HEK293 (cell line): ENCODE measurements around the gene EPOP.
"Not testable (repeated sequence)": the region's sequence is repeated elsewhere in the genome, so short reads cannot be mapped to it uniquely, and the experiment has no call there.

Source experiments
- CTCF ChIA-PET: fragments of 350-600 bp; formaldehyde crosslinking; extraction: SDS; loops from one replicate; lab custom pipeline; 2021; ENCODE audit warnings: antibody characterized with exemption; lab: Yijun Ruan, JAX
- POLR2A ChIA-PET: fragments of 300-600 bp; formaldehyde crosslinking; extraction: SDS; loops from one replicate; lab custom pipeline; 2020; ENCODE audit warnings: antibody characterized with exemption, inconsistent platforms; lab: Yijun Ruan, JAX
- H3K27ac ChIP-seq: fragments of 200-500 bp; sonication (Bioruptor generic); 2 replicates; pipeline ENCODE4 v1.5.1; 2014; ENCODE audit warnings: low read depth, low read length, control low read depth, inconsistent platforms; ENCODE audit errors: extremely low read depth
- H3K36me3 ChIP-seq, 2 experiments: fragments of 200-500 bp in 1 of 2; sonication (Bioruptor generic) in 1 of 2; 1 replicate in 1 of 2; 2 replicates in 1 of 2; pipeline ENCODE4 v1.5.1; 2014 to 2017; ENCODE audit warnings: inconsistent platforms in 2 of 2, low read length in 2 of 2; ENCODE audit not compliant: control insufficient read depth in 2 of 2, insufficient read depth in 1 of 2
- H3K4me1 ChIP-seq: fragments of 200-500 bp; sonication (Bioruptor generic); 2 replicates; pipeline ENCODE4 v1.5.1; 2014; ENCODE audit warnings: mild to moderate bottlenecking, low read length, inconsistent platforms; ENCODE audit not compliant: control insufficient read depth, insufficient read depth
- H3K4me3 ChIP-seq: 2 replicates; pipeline ENCODE4 v1.5.1; 2011; ENCODE audit warnings: low read depth, mild to moderate bottlenecking, control low read depth, low read length, moderate library complexity
- H3K9me3 ChIP-seq: fragments of 200-500 bp; sonication (Bioruptor generic); 2 replicates; pipeline ENCODE4 v1.5.1; 2014; ENCODE audit warnings: low read depth, low read length, inconsistent platforms; ENCODE audit not compliant: control insufficient read depth, insufficient read depth
- EGR2 ChIP-seq: fragments of 450-650 bp; formaldehyde crosslinking; IDR thresholded peaks from 2 replicates; pipeline ENCODE4 v1.5.1; 2016; ENCODE audit warnings: low read depth, missing biosample characterization, missing genetic modification characterization
- KLF8 ChIP-seq: fragments of 450-650 bp; formaldehyde crosslinking; IDR thresholded peaks from 2 replicates; pipeline ENCODE4 v1.5.1; 2016; ENCODE audit warnings: missing biosample characterization, missing genetic modification characterization
- PRDM1 ChIP-seq: fragments of 450-650 bp; formaldehyde crosslinking; IDR thresholded peaks from 2 replicates; pipeline ENCODE4; 2016; ENCODE audit warnings: missing biosample characterization, missing genetic modification characterization
- SP2 ChIP-seq: fragments of 450-650 bp; formaldehyde crosslinking; IDR thresholded peaks from 2 replicates; pipeline ENCODE4 v1.5.1; 2016; ENCODE audit warnings: missing biosample characterization, missing genetic modification characterization
- SP3 ChIP-seq: fragments of 450-650 bp; formaldehyde crosslinking; IDR thresholded peaks from 2 replicates; pipeline ENCODE4 v1.5.1; 2016; ENCODE audit warnings: missing biosample characterization, missing genetic modification characterization
- ZFHX2 ChIP-seq: fragments of 450-650 bp; formaldehyde crosslinking; conservative IDR thresholded peaks from 2 replicates; pipeline ENCODE4 v1.5.1; 2016; ENCODE audit warnings: missing biosample characterization, missing genetic modification characterization
- ZNF121 ChIP-seq: fragments of 450-650 bp; formaldehyde crosslinking; IDR thresholded peaks from 2 replicates; pipeline ENCODE4 v1.5.1; 2016; ENCODE audit warnings: missing biosample characterization, missing genetic modification characterization
- ZNF274 ChIP-seq, 2 experiments: fragments of 200-500 bp in 1 of 2; fragments of 450-650 bp in 1 of 2; sonication (Bioruptor generic) in 1 of 2; formaldehyde crosslinking in 1 of 2; IDR thresholded peaks; 2 replicates each; pipeline versions ENCODE4 v1.5.1 to v1.6.1; 2014 to 2016; ENCODE audit warnings: borderline replicate concordance in 1 of 2, inconsistent platforms in 1 of 2, low read length in 1 of 2, missing biosample characterization in 1 of 2, missing genetic modification characterization in 1 of 2
- ZNF426 ChIP-seq: fragments of 450-650 bp; formaldehyde crosslinking; IDR thresholded peaks from 2 replicates; pipeline ENCODE4 v1.5.1; 2017; ENCODE audit warnings: missing biosample characterization, missing genetic modification characterization, mild to moderate bottlenecking, inconsistent platforms, moderate library complexity
- ZNF555 ChIP-seq: fragments of 450-650 bp; formaldehyde crosslinking; conservative IDR thresholded peaks from 2 replicates; pipeline ENCODE4 v1.5.1; 2017; ENCODE audit warnings: missing biosample characterization, mild to moderate bottlenecking, missing genetic modification characterization, inconsistent platforms
- ZNF561 ChIP-seq: fragments of 450-650 bp; IDR thresholded peaks from 2 replicates; pipeline ENCODE4 v1.5.1; 2018; ENCODE audit warnings: missing biosample characterization, missing genetic modification characterization, borderline replicate concordance
- ZNF658 ChIP-seq: fragments of 450-650 bp; formaldehyde crosslinking; IDR thresholded peaks from 2 replicates; pipeline ENCODE4; 2016; ENCODE audit warnings: missing biosample characterization, missing genetic modification characterization
- TF ChIP-seq, protein P1 (sequence below): fragments of 450-650 bp; formaldehyde crosslinking; IDR thresholded peaks from 2 replicates; pipeline ENCODE4 v1.5.1; 2016; ENCODE audit warnings: missing biosample characterization, missing genetic modification characterization
- TF ChIP-seq, protein P2 (sequence below): fragments of 450-650 bp; formaldehyde crosslinking; IDR thresholded peaks from 2 replicates; pipeline ENCODE4 v1.5.1; 2016; ENCODE audit warnings: missing biosample characterization, missing genetic modification characterization
- TF ChIP-seq, protein P3 (sequence below): fragments of 450-650 bp; formaldehyde crosslinking; IDR thresholded peaks from 2 replicates; pipeline ENCODE4 v1.5.1; 2017; ENCODE audit warnings: missing biosample characterization, mild to moderate bottlenecking, missing genetic modification characterization, moderate library complexity
- TF ChIP-seq, protein P4 (sequence below): fragments of 450-650 bp; IDR thresholded peaks from 2 replicates; pipeline ENCODE4 v1.5.1; 2018; ENCODE audit warnings: missing biosample characterization, missing genetic modification characterization

The EPOP gene

DNA sequence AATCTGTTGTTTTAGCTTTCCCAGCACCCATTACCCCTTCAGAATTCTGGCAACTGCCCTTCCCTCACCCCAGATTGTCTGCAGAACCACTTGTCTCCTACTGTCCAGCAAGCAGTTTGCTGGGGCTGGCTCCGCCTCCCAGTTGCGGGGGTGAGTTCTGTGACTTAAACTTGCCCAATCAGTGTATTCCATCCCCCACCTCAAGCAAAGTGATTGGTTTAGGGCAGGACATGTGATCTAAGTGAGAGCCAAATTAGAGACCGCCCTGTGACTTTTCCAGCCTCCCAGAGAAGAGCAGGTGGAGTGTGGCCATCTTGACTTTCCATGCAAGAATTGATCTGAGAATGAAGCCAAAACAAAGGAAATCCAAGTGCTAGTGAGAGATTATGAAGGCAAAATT is 46.3 kb downstream of the EPOP start:
- no peak overlapping the region for H3K4me3 ChIP-seq
- no peaks in the 10 kb centered on the region for H3K4me1 ChIP-seq
- no peaks in the 10 kb centered on the region for H3K36me3 ChIP-seq
- TF ChIP-seq KLF8, result no peak
- 0 out of 2 replicates have a peak, but pooled peaks have one; percentile 32 for TF ChIP-seq SP3 (tag by site-specific recombination)
- TF ChIP-seq ZNF555 (tag by site-specific recombination), result no peak
- no peak for TF ChIP-seq ZNF658 (tag by site-specific recombination)
- TF ChIP-seq SP2 (tag by site-specific recombination), result 0 out of 2 replicates have a peak, but pooled peaks have one; percentile 29
- TF ChIP-seq, protein P1, sequence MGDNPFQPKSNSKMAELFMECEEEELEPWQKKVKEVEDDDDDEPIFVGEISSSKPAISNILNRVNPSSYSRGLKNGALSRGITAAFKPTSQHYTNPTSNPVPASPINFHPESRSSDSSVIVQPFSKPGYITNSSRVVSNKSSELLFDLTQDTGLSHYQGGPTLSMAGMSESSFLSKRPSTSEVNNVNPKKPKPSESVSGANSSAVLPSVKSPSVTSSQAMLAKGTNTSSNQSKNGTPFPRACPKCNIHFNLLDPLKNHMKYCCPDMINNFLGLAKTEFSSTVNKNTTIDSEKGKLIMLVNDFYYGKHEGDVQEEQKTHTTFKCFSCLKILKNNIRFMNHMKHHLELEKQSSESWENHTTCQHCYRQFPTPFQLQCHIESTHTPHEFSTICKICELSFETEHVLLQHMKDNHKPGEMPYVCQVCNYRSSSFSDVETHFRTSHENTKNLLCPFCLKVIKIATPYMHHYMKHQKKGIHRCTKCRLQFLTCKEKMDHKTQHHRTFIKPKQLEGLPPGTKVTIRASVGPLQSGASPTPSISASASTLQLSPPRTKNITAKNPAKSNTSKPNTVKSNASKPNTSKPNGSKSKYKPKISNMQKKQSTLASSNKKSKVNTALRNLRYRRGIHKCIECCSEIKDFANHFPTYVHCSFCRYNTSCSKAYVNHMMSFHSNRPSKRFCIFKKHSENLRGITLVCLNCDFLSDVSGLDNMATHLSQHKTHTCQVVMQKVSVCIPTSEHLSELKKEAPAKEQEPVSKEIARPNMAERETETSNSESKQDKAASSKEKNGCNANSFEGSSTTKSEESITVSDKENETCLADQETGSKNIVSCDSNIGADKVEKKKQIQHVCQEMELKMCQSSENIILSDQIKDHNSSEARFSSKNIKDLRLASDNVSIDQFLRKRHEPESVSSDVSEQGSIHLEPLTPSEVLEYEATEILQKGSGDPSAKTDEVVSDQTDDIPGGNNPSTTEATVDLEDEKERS (tag by site-specific recombination), result no peak
- H3K9me3 ChIP-seq, result no peaks in the 10 kb centered on the region
- ChIA-PET POLR2A (no interaction called here), CTCF (interaction anchor here (1.0 to 1.2 kb wide), 3 partner anchors 35 to 39 kb away, joined by 3 to 5 read pairs (median 3); no protein-coding TSS in a partner anchor)
- no peak overlapping the region for H3K27ac ChIP-seq

DNA sequence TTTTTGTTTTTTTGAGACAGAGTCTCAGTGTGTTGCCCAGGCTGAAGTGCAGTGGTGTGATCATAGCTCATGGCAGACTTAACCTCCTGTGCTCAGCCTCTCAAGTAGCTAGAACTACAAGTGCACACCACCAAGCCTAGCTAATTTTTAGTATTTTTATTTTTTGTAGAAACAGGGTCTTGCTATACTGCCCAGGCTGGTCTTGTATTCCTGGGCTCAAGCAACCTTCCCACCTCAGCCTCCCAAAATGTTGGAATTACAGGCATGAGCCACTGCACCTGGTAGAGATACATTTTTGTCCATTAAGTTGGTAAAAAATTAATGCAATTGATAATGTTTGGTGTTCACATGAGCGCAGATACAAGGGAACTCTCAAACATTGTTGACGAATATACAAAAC is 46.8 kb downstream of the EPOP start:
- Histone ChIP-seq H3K9me3 (no peaks in the 10 kb centered on the region), H3K36me3 (no peaks in the 10 kb centered on the region), H3K4me3 (no peak overlapping the region), H3K27ac (no peak overlapping the region), H3K4me1 (no peaks in the 10 kb centered on the region)
- TF ChIP-seq ZNF121 (peak; percentile 79), ZNF274 (IDR thresholded peaks at IDR 0.05; ENCODE audit: low read length) (no peak), ZNF274 (tag by site-specific recombination; IDR thresholded peaks at IDR 0.05; ENCODE audit: borderline replicate concordance) (no peak)
- ChIA-PET CTCF (interaction anchor here (1.0 to 1.2 kb wide), 2 partner anchors 35 to 39 kb away, joined by 3 to 5 read pairs; no protein-coding TSS in a partner anchor), POLR2A (no interaction called here)

DNA sequence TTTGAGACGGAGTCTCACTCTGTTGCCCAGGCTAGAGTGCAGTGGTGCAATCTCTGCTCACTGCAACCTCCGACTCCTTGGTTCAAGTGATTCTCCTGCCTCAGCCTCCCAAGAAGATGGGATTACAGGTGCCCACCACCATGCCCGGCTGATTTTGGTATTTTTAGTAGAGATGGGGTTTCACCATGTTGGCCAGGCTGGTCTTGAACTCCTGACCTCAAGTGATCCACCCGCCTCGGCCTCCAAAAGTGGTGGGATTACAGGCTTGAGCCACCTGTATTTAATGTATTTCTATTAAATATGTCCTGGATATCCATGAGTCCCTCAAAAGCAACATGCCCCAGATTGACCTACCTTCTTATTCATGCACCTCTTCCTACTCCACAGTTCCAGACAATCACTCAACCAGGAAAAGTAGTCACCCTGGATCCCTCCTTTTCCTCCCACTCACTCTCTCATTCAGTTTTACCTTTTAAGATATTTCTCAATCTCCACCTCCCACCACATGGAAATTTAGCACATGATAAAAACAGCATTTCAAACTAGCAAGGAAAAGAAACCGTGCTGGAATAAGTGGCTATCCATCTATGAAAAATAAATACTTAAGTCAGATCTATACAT is 48.0 kb downstream of the EPOP start:
- H3K27ac ChIP-seq, H3K4me1 ChIP-seq, H3K36me3 ChIP-seq, POLR2A ChIA-PET, CTCF ChIA-PET, H3K9me3 ChIP-seq, H3K4me3 ChIP-seq: not testable (repeated sequence)
- TF ChIP-seq ZFHX2 (tag by site-specific recombination) (peak; percentile 64), PRDM1 (tag by site-specific recombination) (peak; percentile 58), EGR2 (tag by site-specific recombination) (peak; percentile 73)

DNA sequence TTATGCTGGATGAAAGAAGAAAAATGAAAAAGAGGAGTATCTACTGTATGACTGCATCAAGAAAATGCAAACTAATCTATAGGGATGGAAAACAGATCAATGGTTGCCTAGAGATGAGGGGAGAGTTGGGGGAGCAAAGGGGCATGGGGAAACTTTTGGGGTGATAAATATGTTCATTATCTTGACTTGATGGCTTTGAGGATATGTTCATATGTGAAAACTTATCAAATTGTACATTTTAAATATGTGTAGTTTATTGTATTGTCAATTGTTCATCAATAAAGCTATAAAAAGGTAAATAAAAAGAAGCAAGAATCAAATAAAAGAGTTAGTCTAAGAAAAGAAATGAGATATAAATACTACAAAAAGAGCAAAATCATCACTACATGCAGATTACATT is 49.3 kb downstream of the EPOP start:
- ChIA-PET CTCF (interaction anchor here (0.9 to 1.5 kb wide), 2 partner anchors 17 to 67 kb away, joined by 5 read pairs; no protein-coding TSS in a partner anchor), POLR2A (no interaction called here)
- TF ChIP-seq, protein P2, sequence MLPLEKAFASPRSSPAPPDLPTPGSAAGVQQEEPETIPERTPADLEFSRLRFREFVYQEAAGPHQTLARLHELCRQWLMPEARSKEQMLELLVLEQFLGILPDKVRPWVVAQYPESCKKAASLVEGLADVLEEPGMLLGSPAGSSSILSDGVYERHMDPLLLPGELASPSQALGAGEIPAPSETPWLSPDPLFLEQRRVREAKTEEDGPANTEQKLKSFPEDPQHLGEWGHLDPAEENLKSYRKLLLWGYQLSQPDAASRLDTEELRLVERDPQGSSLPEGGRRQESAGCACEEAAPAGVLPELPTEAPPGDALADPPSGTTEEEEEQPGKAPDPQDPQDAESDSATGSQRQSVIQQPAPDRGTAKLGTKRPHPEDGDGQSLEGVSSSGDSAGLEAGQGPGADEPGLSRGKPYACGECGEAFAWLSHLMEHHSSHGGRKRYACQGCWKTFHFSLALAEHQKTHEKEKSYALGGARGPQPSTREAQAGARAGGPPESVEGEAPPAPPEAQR (tag by site-specific recombination), result no peak
- TF ChIP-seq, protein P3, sequence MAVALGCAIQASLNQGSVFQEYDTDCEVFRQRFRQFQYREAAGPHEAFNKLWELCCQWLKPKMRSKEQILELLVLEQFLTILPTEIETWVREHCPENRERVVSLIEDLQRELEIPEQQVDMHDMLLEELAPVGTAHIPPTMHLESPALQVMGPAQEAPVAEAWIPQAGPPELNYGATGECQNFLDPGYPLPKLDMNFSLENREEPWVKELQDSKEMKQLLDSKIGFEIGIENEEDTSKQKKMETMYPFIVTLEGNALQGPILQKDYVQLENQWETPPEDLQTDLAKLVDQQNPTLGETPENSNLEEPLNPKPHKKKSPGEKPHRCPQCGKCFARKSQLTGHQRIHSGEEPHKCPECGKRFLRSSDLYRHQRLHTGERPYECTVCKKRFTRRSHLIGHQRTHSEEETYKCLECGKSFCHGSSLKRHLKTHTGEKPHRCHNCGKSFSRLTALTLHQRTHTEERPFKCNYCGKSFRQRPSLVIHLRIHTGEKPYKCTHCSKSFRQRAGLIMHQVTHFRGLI (tag by site-specific recombination), result no peak
- no peak for TF ChIP-seq ZNF426
- TF ChIP-seq, protein P4, sequence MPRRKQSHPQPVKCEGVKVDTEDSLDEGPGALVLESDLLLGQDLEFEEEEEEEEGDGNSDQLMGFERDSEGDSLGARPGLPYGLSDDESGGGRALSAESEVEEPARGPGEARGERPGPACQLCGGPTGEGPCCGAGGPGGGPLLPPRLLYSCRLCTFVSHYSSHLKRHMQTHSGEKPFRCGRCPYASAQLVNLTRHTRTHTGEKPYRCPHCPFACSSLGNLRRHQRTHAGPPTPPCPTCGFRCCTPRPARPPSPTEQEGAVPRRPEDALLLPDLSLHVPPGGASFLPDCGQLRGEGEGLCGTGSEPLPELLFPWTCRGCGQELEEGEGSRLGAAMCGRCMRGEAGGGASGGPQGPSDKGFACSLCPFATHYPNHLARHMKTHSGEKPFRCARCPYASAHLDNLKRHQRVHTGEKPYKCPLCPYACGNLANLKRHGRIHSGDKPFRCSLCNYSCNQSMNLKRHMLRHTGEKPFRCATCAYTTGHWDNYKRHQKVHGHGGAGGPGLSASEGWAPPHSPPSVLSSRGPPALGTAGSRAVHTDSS (tag by site-specific recombination), result no peak
- no peak for TF ChIP-seq ZNF561 (tag by site-specific recombination)

More for the DNA sequence above, 49.3 kb downstream of the EPOP start:
- Histone ChIP-seq H3K27ac (no peak overlapping the region), H3K9me3 (no peaks in the 10 kb centered on the region), H3K4me3 (no peak overlapping the region), H3K4me1 (no peaks in the 10 kb centered on the region), H3K36me3 (no peaks in the 10 kb centered on the region)
